Vagina (tissue), 2 donors: Measurements from ENCODE around the gene TMOD3.

ENCODE experiments used
- CTCF ChIP-seq, 3 experiments: fragments of 450-650 bp in 2 of 3; fragments of 200-600 bp in 1 of 3; sonication (generic) in 1 of 3; IDR thresholded peaks; one replicate each; pipeline ENCODE4 v1.5.1; 2017 to 2019; ENCODE audit warnings: antibody characterized with exemption in 3 of 3, mild to moderate bottlenecking in 2 of 3, moderate library complexity in 2 of 3
- POLR2A ChIP-seq, 2 donors: fragments of 450-650 bp; IDR thresholded peaks; one replicate each; pipeline ENCODE4 v1.6.1; 2017; ENCODE audit warnings: antibody characterized with exemption in 2 of 2, mild to moderate bottlenecking in 2 of 2, moderate library complexity in 2 of 2
- POLR2AphosphoS5 ChIP-seq, 2 donors: sonication (generic); formaldehyde crosslinking; IDR thresholded peaks; one replicate each; pipeline ENCODE4 v1.9.0; 2017; ENCODE audit warnings: antibody characterized with exemption in 2 of 2, mild to moderate bottlenecking in 2 of 2, low read depth in 1 of 2; ENCODE audit not compliant: insufficient read depth in 1 of 2

- TF ChIP-seq CTCF (IDR thresholded peaks at IDR 0.05), result no peak
- no peak for TF ChIP-seq POLR2AphosphoS5 (IDR thresholded peaks at IDR 0.05; ENCODE audit: insufficient read depth in 1 of 2, low read depth in 1 of 2)
- no peak for TF ChIP-seq POLR2A (IDR thresholded peaks at IDR 0.05)
Observed at GRCh38 chr15:51939216-51939615, 109.8 kb downstream of the TMOD3 start.
